HepG2 (cell line): ENCODE data around the gene KIRREL2. TPM values are rescaled to one million over a fixed set of nuclear protein-coding genes. Genes with fewer than 3 reads are reported as not detected.

Experiments used
- ADNP ChIP-seq: sonication (generic); formaldehyde crosslinking; IDR thresholded peaks from 2 replicates; pipeline ENCODE4 v1.4.0; 2020; ENCODE audit warnings: missing genetic modification reagents
- FOXK1 ChIP-seq: sonication (generic); formaldehyde crosslinking; IDR thresholded peaks from 2 replicates; pipeline ENCODE4 v1.4.0; 2020; ENCODE audit warnings: low read depth, missing genetic modification reagents, borderline replicate concordance
- FOXM1 ChIP-seq: sonication (generic); formaldehyde crosslinking; IDR thresholded peaks from 2 replicates; pipeline ENCODE4 v1.5.0; 2020; ENCODE audit warnings: missing genetic modification reagents
- IRF1 ChIP-seq: sonication (generic); formaldehyde crosslinking; IDR thresholded peaks from 2 replicates; pipeline ENCODE4 v1.4.0; 2020; ENCODE audit warnings: low read depth, mild to moderate bottlenecking, missing genetic modification reagents
- IRF9 ChIP-seq: sonication (generic); formaldehyde crosslinking; IDR thresholded peaks from 2 replicates; pipeline ENCODE4 v1.8.0; 2022; ENCODE audit warnings: missing genetic modification reagents, mild to moderate bottlenecking, borderline replicate concordance
- MAF1 ChIP-seq: sonication (generic); formaldehyde crosslinking; IDR thresholded peaks from 2 replicates; pipeline ENCODE4 v1.5.0; 2020; ENCODE audit warnings: missing genetic modification reagents, borderline replicate concordance
- MTERF4 ChIP-seq: sonication (generic); formaldehyde crosslinking; IDR thresholded peaks from 2 replicates; pipeline ENCODE4 v1.8.0; 2023; ENCODE audit warnings: mild to moderate bottlenecking, missing genetic modification reagents
- MYPOP ChIP-seq: sonication (generic); formaldehyde crosslinking; IDR thresholded peaks from 2 replicates; pipeline ENCODE4 v1.8.1; 2023; ENCODE audit warnings: mild to moderate bottlenecking, moderate library complexity, missing genetic modification reagents
- NFIB ChIP-seq: sonication (generic); formaldehyde crosslinking; IDR thresholded peaks from 2 replicates; pipeline ENCODE4 v1.9.0; 2021; ENCODE audit warnings: missing genetic modification reagents, mild to moderate bottlenecking, borderline replicate concordance
- RARA ChIP-seq: IDR thresholded peaks from 2 replicates; pipeline ENCODE4 v1.6.1; 2016; ENCODE audit warnings: missing genetic modification reagents, missing compliant biosample characterization
- REL ChIP-seq: sonication (generic); formaldehyde crosslinking; conservative IDR thresholded peaks from 2 replicates; pipeline ENCODE4 v1.8.0; 2022; ENCODE audit warnings: mild to moderate bottlenecking, missing genetic modification reagents, moderate library complexity
- RORA ChIP-seq: sonication (generic); formaldehyde crosslinking; IDR thresholded peaks from 2 replicates; pipeline ENCODE4 v1.5.0; 2020; ENCODE audit warnings: mild to moderate bottlenecking, missing genetic modification reagents, moderate library complexity
- SALL2 ChIP-seq: sonication (generic); formaldehyde crosslinking; IDR thresholded peaks from 2 replicates; pipeline ENCODE4 v1.8.1; 2023; ENCODE audit warnings: mild to moderate bottlenecking, missing genetic modification reagents, inconsistent platforms
- THAP11 ChIP-seq: IDR thresholded peaks from 2 replicates; pipeline ENCODE4 v1.6.1; 2016; ENCODE audit warnings: missing biosample characterization, missing genetic modification reagents
- ZBTB25 ChIP-seq: IDR thresholded peaks from 2 replicates; pipeline ENCODE4 v1.6.1; 2018; ENCODE audit warnings: missing genetic modification reagents
- ZNF251 ChIP-seq: sonication (generic); formaldehyde crosslinking; IDR thresholded peaks from 2 replicates; pipeline ENCODE4 v1.9.0; 2021; ENCODE audit warnings: mild to moderate bottlenecking, missing genetic modification reagents
- ZNF3 ChIP-seq: IDR thresholded peaks from 2 replicates; pipeline ENCODE4 v1.7.0; 2017; ENCODE audit warnings: inconsistent platforms
- ZNF432 ChIP-seq: sonication (generic); formaldehyde crosslinking; IDR thresholded peaks from 2 replicates; pipeline ENCODE4 v1.5.0; 2020; ENCODE audit warnings: missing genetic modification reagents, mild to moderate bottlenecking, borderline replicate concordance
- ZNF629 ChIP-seq: sonication (generic); formaldehyde crosslinking; conservative IDR thresholded peaks from 2 replicates; pipeline ENCODE4 v1.5.0; 2020; ENCODE audit warnings: missing genetic modification reagents
- ZNF83 ChIP-seq: sonication (generic); formaldehyde crosslinking; IDR thresholded peaks from 2 replicates; pipeline ENCODE4 v1.4.0; 2020; ENCODE audit warnings: missing genetic modification reagents, mild to moderate bottlenecking, borderline replicate concordance
- ZSCAN25 ChIP-seq: sonication (generic); formaldehyde crosslinking; IDR thresholded peaks from 2 replicates; pipeline ENCODE4 v1.8.0; 2022; ENCODE audit warnings: mild to moderate bottlenecking, missing genetic modification reagents
- ZUFSP ChIP-seq: sonication (generic); formaldehyde crosslinking; IDR thresholded peaks from 2 replicates; pipeline ENCODE4 v1.9.0; 2021; ENCODE audit warnings: missing genetic modification reagents, mild to moderate bottlenecking, borderline replicate concordance
- polyA plus RNA-seq, 8 experiments: library from polyadenylated mRNA; depleted of rRNA in 3 of 8; stranded (reverse) in 7 of 8; unstranded in 1 of 8; fragments of >200 nt; fragmentation: Illumina TruSeq in 4 of 8; extraction: Trizol in 4 of 8; gene quantifications; 2 replicates each; pipeline versions ENCODE4 v1.2.1 to v1.2.3, GENCODE V29; 2011 to 2016; ENCODE audit warnings: low read depth in 4 of 8, missing spikeins in 1 of 8, mixed read lengths in 1 of 8; ENCODE audit not compliant: insufficient read depth in 1 of 8
- total RNA-seq, 5 experiments: library from RNA; depleted of rRNA; stranded (reverse); fragments of >200 nt; fragmentation: Illumina TruSeq; extraction: Trizol; gene quantifications; 2 replicates each; pipeline ENCODE4 v1.2.3, GENCODE V29; 2016; ENCODE audit warnings: low read depth in 1 of 5

KIRREL2 gene
- total and polyA plus RNA-seq, 2 of the 13 experiments (the other 11 are each of a cell fraction or from before 2014, with no cell fraction given): 0.18 to 2.4 TPM

- TF ChIP-seq ZBTB25: no peak
- peak; percentile 45; the same call in 1 of the 2 replicates for TF ChIP-seq THAP11
- TF ChIP-seq ZNF83: no peak
- no peak for TF ChIP-seq RORA
- no peak for TF ChIP-seq FOXM1 (CRISPR knock-in tag)
- TF ChIP-seq MYPOP (CRISPR knock-in tag): no peak; the same call in none of the 2 replicates
- TF ChIP-seq ZNF3 (CRISPR knock-in tag): 0 out of 2 replicates have a peak, but pooled peaks have one; percentile 12
- 0 out of 2 replicates have a peak, but pooled peaks have one; percentile 26 for TF ChIP-seq NFIB (CRISPR knock-in tag)
- TF ChIP-seq ZNF629 (CRISPR knock-in tag): no peak
- no peak for TF ChIP-seq FOXK1 (CRISPR knock-in tag)
- no peak for TF ChIP-seq IRF1 (CRISPR knock-in tag)
- no peak for TF ChIP-seq ZSCAN25
- no peak for TF ChIP-seq ZUFSP (CRISPR knock-in tag)
- peak; percentile 10; the same call in 1 of the 2 replicates for TF ChIP-seq MTERF4
- TF ChIP-seq RARA (CRISPR knock-in tag): no peak
- no peak for TF ChIP-seq SALL2 (CRISPR knock-in tag)
- TF ChIP-seq ZNF432 (CRISPR knock-in tag): no peak
- no peak for TF ChIP-seq ZNF251 (CRISPR knock-in tag)
- no peak for TF ChIP-seq MAF1
- no peak for TF ChIP-seq IRF9 (CRISPR knock-in tag)
- TF ChIP-seq ADNP: 0 out of 2 replicates have a peak, but pooled peaks have one; percentile 30
- TF ChIP-seq REL: no peak; the same call in 1 of the 2 replicates
These were observed 43.4 kb upstream of the KIRREL2 start (continued) for GRCh38 chr19:35813043-35813890.
